Astrocyte (in vitro differentiated cells and primary cell): ENCODE measurements around the gene ATP8B1. TPM values are rescaled to one million over a fixed set of nuclear protein-coding genes. Genes with fewer than 3 reads are reported as not detected.

Source experiments
- DNase-seq: peaks from one replicate; pipeline ENCODE4 v3.0.0-alpha.2; 2010; ENCODE audit warnings: low read depth
- FAIRE-seq: peaks from 2 replicates; lab custom pipeline; 2011; peaks lifted over from hg19 to GRCh38; lab: Jason Lieb, UNC
- H2AFZ ChIP-seq: 2 replicates; pipeline ENCODE4 v1.6.0; 2012; ENCODE audit warnings: low read depth, low read length, inconsistent platforms
- H3K27ac ChIP-seq: 2 replicates; pipeline ENCODE4 v1.5.1; 2011; ENCODE audit warnings: low read depth, low read length, inconsistent platforms
- H3K27me3 ChIP-seq: 2 replicates; pipeline ENCODE4 v1.6.0; 2011; ENCODE audit warnings: low read length, inconsistent platforms; ENCODE audit not compliant: insufficient read depth
- H3K36me3 ChIP-seq: 2 replicates; pipeline ENCODE4 v1.5.1; 2011; ENCODE audit warnings: low read length, inconsistent platforms; ENCODE audit not compliant: insufficient read depth
- H3K4me1 ChIP-seq: 2 replicates; pipeline ENCODE4 v1.5.1; 2011; ENCODE audit warnings: low read length, inconsistent platforms; ENCODE audit not compliant: insufficient read depth
- H3K4me2 ChIP-seq: 2 replicates; pipeline ENCODE4 v1.6.0; 2012; ENCODE audit warnings: low read length, inconsistent platforms
- H3K4me3 ChIP-seq: 2 replicates; pipeline ENCODE4 v1.5.1; 2011; ENCODE audit warnings: low read depth, mild to moderate bottlenecking, low read length, inconsistent platforms; ENCODE audit not compliant: insufficient read depth
- H3K79me2 ChIP-seq: 2 replicates; pipeline ENCODE4 v1.6.0; 2012; ENCODE audit warnings: mild to moderate bottlenecking, low read length, inconsistent platforms; ENCODE audit not compliant: insufficient read depth
- H3K9ac ChIP-seq: 2 replicates; pipeline ENCODE4 v1.6.0; 2012; ENCODE audit warnings: mild to moderate bottlenecking, low read length, inconsistent platforms
- H3K9me3 ChIP-seq: 2 replicates; pipeline ENCODE4 v1.5.1; 2012; ENCODE audit warnings: low read depth, mild to moderate bottlenecking, low read length, inconsistent platforms; ENCODE audit not compliant: insufficient read depth
- H4K20me1 ChIP-seq: 2 replicates; pipeline ENCODE4 v1.6.0; 2012; ENCODE audit warnings: low read length, inconsistent platforms; ENCODE audit not compliant: insufficient read depth
- H3K27ac Mint-ChIP-seq: one replicate; pipeline ENCODE4 v1.8.0; 2021; ENCODE audit warnings: mild to moderate bottlenecking, mixed read lengths; ENCODE audit not compliant: unreplicated experiment
- H3K27me3 Mint-ChIP-seq: one replicate; pipeline ENCODE4 v1.8.0; 2021; ENCODE audit warnings: low read depth, mixed read lengths; ENCODE audit not compliant: unreplicated experiment
- H3K36me3 Mint-ChIP-seq: one replicate; pipeline ENCODE4 v1.8.0; 2021; ENCODE audit warnings: low read depth, mixed read lengths; ENCODE audit not compliant: unreplicated experiment
- H3K4me1 Mint-ChIP-seq: one replicate; pipeline ENCODE4 v1.8.0; 2021; ENCODE audit warnings: low read depth, mixed read lengths; ENCODE audit not compliant: unreplicated experiment
- H3K4me3 Mint-ChIP-seq: one replicate; pipeline ENCODE4 v1.8.0; 2021; ENCODE audit warnings: mild to moderate bottlenecking, moderate library complexity, mixed read lengths; ENCODE audit not compliant: unreplicated experiment
- H3K9me3 Mint-ChIP-seq: one replicate; pipeline ENCODE4 v1.8.0; 2021; ENCODE audit warnings: mild to moderate bottlenecking, mixed read lengths; ENCODE audit not compliant: unreplicated experiment
- CTCF ChIP-seq: IDR thresholded peaks from 2 replicates; pipeline ENCODE4 v1.5.1; 2011; ENCODE audit warnings: low read depth, mild to moderate bottlenecking, inconsistent platforms, low read length, moderate library complexity; ENCODE audit not compliant: insufficient read depth
- EZH2 ChIP-seq: IDR thresholded peaks from 2 replicates; pipeline ENCODE4 v1.6.1; 2012; ENCODE audit warnings: mild to moderate bottlenecking, low read length, inconsistent platforms; ENCODE audit not compliant: insufficient read depth
- total RNA-seq: library from RNA; stranded (reverse); gene quantifications from 2 replicates; pipeline ENCODE4 v1.2.1, GENCODE V29; 2021

Gene ATP8B1
- total RNA-seq, 1 donor from 2014 or later = 10.4 TPM

- Histone ChIP-seq H4K20me1 (peaks cover 30% of the 10 kb centered on the region), H3K4me2 (no peak overlapping the region), H3K4me3 (no peak overlapping the region), H3K9me3 (no peaks in the 10 kb centered on the region), H3K9ac (no peak overlapping the region), H3K79me2 (peaks cover 95% of the 10 kb centered on the region), H3K27ac (no peak overlapping the region), H3K4me1 (peaks cover 48% of the 10 kb centered on the region), H3K27me3 (no peaks in the 10 kb centered on the region), H2AFZ (no peak overlapping the region), H3K36me3 (peaks cover 6% of the 10 kb centered on the region)
- TF ChIP-seq EZH2 (no peak), CTCF (no peak)
- Mint-ChIP-seq H3K27me3 (no peaks in the 10 kb centered on the region), H3K4me3 (no peak overlapping the region), H3K27ac (no peak overlapping the region), H3K9me3 (no peaks in the 10 kb centered on the region), H3K36me3 (peaks cover 7% of the 10 kb centered on the region), H3K4me1 (peaks cover 43% of the 10 kb centered on the region)
- no peak for FAIRE-seq
- DNase-seq = no peak
Observed at GRCh38 chr18:57791192-57791591, 11.9 kb downstream of the ATP8B1 start.

- Mint-ChIP-seq H3K9me3 (no peaks in the 10 kb centered on the region), H3K36me3 (peaks cover 5% of the 10 kb centered on the region), H3K27me3 (no peaks in the 10 kb centered on the region), H3K27ac (no peak overlapping the region), H3K4me1 (peaks cover 43% of the 10 kb centered on the region), H3K4me3 (no peak overlapping the region)
- H3K27ac ChIP-seq = peak overlapping the region; percentile 91
- peaks cover 56% of the 10 kb centered on the region for H3K4me1 ChIP-seq
- peaks cover 95% of the 10 kb centered on the region for H3K79me2 ChIP-seq
- peak overlapping the region; percentile 70 for H3K4me2 ChIP-seq
- DNase-seq (no peak), FAIRE-seq (no peak)
- H3K9me3 ChIP-seq = no peaks in the 10 kb centered on the region
- H2AFZ ChIP-seq = no peak overlapping the region
- H4K20me1 ChIP-seq = peaks cover 24% of the 10 kb centered on the region
- H3K9ac ChIP-seq = peak overlapping the region; percentile 65
- no peak overlapping the region for H3K4me3 ChIP-seq
- H3K36me3 ChIP-seq = peaks cover 3% of the 10 kb centered on the region
- H3K27me3 ChIP-seq = no peaks in the 10 kb centered on the region
- no peak for TF ChIP-seq EZH2
- TF ChIP-seq CTCF = no peak
Observed at GRCh38 chr18:57790316-57790715, 12.8 kb downstream of the ATP8B1 start.

GRCh38 chr18:57789759-57790158, 13.4 kb downstream of the ATP8B1 start:
- peak; percentile 26 for FAIRE-seq
- H3K79me2 ChIP-seq = peaks cover 95% of the 10 kb centered on the region

More at GRCh38 chr18:57789759-57790158, 13.4 kb downstream of the ATP8B1 start:
- no peak for DNase-seq
- Histone ChIP-seq H2AFZ (no peak overlapping the region), H3K36me3 (peaks cover under 1% of the 10 kb centered on the region), H3K9me3 (no peaks in the 10 kb centered on the region), H3K4me3 (peak overlapping the region; percentile 25), H4K20me1 (peaks cover 21% of the 10 kb centered on the region), H3K4me2 (peak overlapping the region; percentile 70), H3K27me3 (no peaks in the 10 kb centered on the region), H3K9ac (peak overlapping the region; percentile 65), H3K4me1 (peaks cover 61% of the 10 kb centered on the region), H3K27ac (peak overlapping the region; percentile 91)
- H3K27me3 Mint-ChIP-seq = no peaks in the 10 kb centered on the region
- no peaks in the 10 kb centered on the region for H3K9me3 Mint-ChIP-seq
- peak overlapping the region; percentile 37 for H3K27ac Mint-ChIP-seq
- peaks cover 46% of the 10 kb centered on the region for H3K4me1 Mint-ChIP-seq
- TF ChIP-seq CTCF (no peak), EZH2 (no peak)
- peaks cover 5% of the 10 kb centered on the region for H3K36me3 Mint-ChIP-seq
- no peak overlapping the region for H3K4me3 Mint-ChIP-seq
